ENCODE data around the gene CHST9.

The CHST9 gene

DNA sequence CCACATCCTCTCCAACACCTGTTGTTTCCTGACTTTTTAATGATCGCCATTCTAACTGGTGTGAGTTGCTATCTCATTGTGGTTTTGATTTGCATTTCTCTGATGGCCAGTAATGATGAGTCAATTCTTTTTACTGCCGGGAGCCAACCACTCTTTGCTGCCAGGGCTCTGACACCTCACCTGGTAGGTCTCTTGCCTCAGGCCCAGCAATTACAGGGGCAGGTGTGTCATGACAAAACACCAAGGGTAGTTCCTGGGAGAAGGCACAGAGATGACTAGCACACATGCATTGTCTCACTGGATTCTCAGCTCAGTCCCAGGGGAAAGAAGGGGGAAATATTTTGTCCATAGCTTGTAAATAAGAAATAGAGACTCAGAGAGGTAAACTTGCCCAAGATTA lies 122.3 kb downstream of the CHST9 start:
- no peak overlapping the region for H3K27ac ChIP-seq (ENCODE audit: insufficient read depth, low read length, poor library complexity, severe bottlenecking)
- H3K9me3 ChIP-seq (ENCODE audit: control insufficient read depth, low read length), result no peaks in the 10 kb centered on the region
- H3K4me3 ChIP-seq (ENCODE audit: insufficient read depth, low read depth, low read length, poor library complexity, severe bottlenecking), result no peak overlapping the region
- no peaks in the 10 kb centered on the region for H3K27me3 ChIP-seq (replicated peaks; ENCODE audit: control insufficient read depth, insufficient read depth, low read length, poor library complexity, severe bottlenecking)
- DNase-seq, result no peak
- H3K36me3 ChIP-seq (ENCODE audit: control insufficient read depth, insufficient read depth, low read length), result no peaks in the 10 kb centered on the region
- H3K4me1 ChIP-seq (ENCODE audit: control insufficient read depth, insufficient read depth, low read length, poor library complexity, severe bottlenecking), result no peaks in the 10 kb centered on the region

DNA sequence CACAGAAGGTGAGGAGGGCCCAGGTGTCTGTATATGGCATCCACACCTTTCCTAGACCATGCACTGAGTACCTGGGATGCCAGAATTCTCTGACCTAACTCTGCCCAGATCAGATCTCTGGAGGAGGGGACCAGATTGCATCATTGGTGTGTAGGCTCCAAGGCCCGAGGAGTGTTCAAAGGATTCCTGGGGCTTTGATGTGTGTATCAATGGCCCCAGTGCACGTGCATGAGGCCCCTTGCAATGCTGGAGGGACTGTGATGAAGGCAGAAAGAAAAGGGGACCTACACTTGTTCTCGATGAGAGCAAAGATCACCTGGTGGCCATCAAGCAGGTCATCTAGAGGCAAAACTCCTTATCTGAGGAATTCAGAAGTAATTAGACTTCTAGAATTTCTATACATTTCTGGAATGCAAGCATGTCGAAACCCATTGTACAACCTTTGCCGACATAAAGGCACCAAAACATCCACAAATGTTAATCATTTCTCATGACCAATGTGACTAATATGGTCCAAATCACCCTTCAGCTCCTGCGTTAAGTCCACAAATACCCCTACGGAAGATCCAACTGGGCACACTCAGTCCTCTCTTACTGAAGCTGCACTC lies 123.5 kb downstream of the CHST9 start:
- no peaks in the 10 kb centered on the region for H3K36me3 ChIP-seq (ENCODE audit: control insufficient read depth, insufficient read depth, low read length)
- H3K27ac ChIP-seq (ENCODE audit: insufficient read depth, low read length, poor library complexity, severe bottlenecking), result no peak overlapping the region
- no peak for DNase-seq
- no peaks in the 10 kb centered on the region for H3K4me1 ChIP-seq (ENCODE audit: control insufficient read depth, insufficient read depth, low read length, poor library complexity, severe bottlenecking)
- H3K27me3 ChIP-seq (replicated peaks; ENCODE audit: control insufficient read depth, insufficient read depth, low read length, poor library complexity, severe bottlenecking), result no peaks in the 10 kb centered on the region
- no peaks in the 10 kb centered on the region for H3K9me3 ChIP-seq (ENCODE audit: control insufficient read depth, low read length)
- no peak overlapping the region for H3K4me3 ChIP-seq (ENCODE audit: insufficient read depth, low read depth, low read length, poor library complexity, severe bottlenecking)

DNA sequence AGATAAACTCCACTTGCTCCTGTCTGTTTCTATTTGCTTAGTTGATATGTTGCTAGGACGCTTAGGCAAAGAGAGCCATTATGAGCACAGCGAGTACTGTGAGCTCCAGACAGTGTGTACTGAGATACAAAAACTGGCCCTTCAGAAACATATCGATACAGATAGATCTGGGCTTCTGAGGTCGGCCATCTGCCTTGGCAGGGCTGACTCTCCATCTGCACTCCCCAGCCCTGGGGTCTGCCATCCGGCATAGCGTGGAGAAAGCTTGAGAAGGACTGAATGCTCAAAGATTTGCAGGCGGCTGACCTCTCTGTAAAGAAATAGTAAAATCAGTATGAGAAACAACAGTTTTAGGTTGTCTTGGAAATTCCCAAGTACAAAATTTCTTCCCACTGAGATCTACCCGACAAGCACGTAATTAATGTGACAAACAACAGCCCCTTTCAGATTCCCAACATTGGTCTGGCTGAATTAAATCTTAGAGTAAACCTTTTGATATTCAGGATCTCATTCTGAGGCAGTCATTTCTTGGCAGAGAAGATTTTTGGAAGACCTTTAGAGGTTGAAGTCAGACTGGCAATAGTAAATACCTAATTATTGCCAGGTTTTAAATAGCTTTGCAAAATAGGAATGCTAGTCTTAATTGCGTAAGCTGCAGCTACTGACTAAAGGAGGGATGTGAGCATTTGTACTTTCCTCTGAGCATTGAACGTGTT lies 127.4 kb downstream of the CHST9 start:
- H3K4me1 ChIP-seq (ENCODE audit: control insufficient read depth, insufficient read depth, low read length, poor library complexity, severe bottlenecking), result no peaks in the 10 kb centered on the region
- no peak overlapping the region for H3K4me3 ChIP-seq (ENCODE audit: insufficient read depth, low read depth, low read length, poor library complexity, severe bottlenecking)
- no peaks in the 10 kb centered on the region for H3K27me3 ChIP-seq (replicated peaks; ENCODE audit: control insufficient read depth, insufficient read depth, low read length, poor library complexity, severe bottlenecking)
- H3K27ac ChIP-seq (ENCODE audit: insufficient read depth, low read length, poor library complexity, severe bottlenecking), result no peak overlapping the region
- no peaks in the 10 kb centered on the region for H3K36me3 ChIP-seq (ENCODE audit: control insufficient read depth, insufficient read depth, low read length)
- H3K9me3 ChIP-seq (ENCODE audit: control insufficient read depth, low read length), result no peaks in the 10 kb centered on the region
- no peak for DNase-seq

DNA sequence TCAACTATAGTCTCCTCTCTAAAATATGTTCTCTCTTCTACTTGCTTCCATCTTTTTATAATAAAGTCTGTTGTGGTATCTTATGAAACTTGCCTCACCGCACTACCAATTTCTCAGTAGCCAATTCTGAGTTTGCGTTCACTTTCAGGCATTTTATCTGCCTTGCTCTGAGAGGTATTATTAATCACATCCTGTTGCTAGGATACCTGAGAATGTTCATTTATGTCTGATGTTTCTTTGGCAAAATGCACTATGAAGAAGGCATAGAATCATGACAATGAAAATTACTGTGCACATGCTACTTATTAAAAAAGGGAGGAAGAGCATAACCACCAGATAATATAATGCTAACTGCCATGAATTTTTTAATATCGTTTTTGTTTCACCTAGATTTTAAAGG lies 130.2 kb downstream of the CHST9 start:
- Histone ChIP-seq H3K27me3 (replicated peaks; ENCODE audit: control insufficient read depth, insufficient read depth, low read length, poor library complexity, severe bottlenecking) (no peaks in the 10 kb centered on the region), H3K36me3 (ENCODE audit: control insufficient read depth, insufficient read depth, low read length) (no peaks in the 10 kb centered on the region), H3K27ac (ENCODE audit: insufficient read depth, low read length, poor library complexity, severe bottlenecking) (no peak overlapping the region), H3K9me3 (ENCODE audit: control insufficient read depth, low read length) (no peaks in the 10 kb centered on the region), H3K4me3 (ENCODE audit: insufficient read depth, low read depth, low read length, poor library complexity, severe bottlenecking) (no peak overlapping the region), H3K4me1 (ENCODE audit: control insufficient read depth, insufficient read depth, low read length, poor library complexity, severe bottlenecking) (no peaks in the 10 kb centered on the region)
- no peak for DNase-seq

DNA sequence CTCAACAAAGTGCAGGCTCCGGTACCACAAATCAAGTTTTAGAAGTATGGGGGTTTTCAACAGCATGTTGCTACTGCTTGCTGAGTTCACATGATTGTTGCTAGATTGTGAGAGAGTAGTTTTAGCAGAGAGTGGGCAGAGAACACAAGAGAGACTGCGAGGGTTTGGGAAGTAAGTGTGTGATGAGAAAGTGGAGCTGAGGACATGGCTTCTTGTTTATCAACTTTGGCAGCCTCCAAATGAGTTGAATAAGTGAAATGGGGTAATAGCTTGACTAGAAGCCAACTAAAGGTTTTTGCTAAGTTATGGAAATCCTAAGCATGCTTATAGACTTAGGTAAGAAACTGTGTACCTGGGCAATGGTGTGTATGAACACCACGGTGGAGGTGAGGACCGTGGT lies 135.1 kb downstream of the CHST9 start:
- no peak for DNase-seq
- H3K4me3 ChIP-seq (ENCODE audit: insufficient read depth, low read depth, low read length, poor library complexity, severe bottlenecking), result no peak overlapping the region
- no peaks in the 10 kb centered on the region for H3K4me1 ChIP-seq (ENCODE audit: control insufficient read depth, insufficient read depth, low read length, poor library complexity, severe bottlenecking)
- H3K27me3 ChIP-seq (replicated peaks; ENCODE audit: control insufficient read depth, insufficient read depth, low read length, poor library complexity, severe bottlenecking), result no peaks in the 10 kb centered on the region
- H3K27ac ChIP-seq (ENCODE audit: insufficient read depth, low read length, poor library complexity, severe bottlenecking), result no peak overlapping the region
- no peaks in the 10 kb centered on the region for H3K9me3 ChIP-seq (ENCODE audit: control insufficient read depth, low read length)
- H3K36me3 ChIP-seq (ENCODE audit: control insufficient read depth, insufficient read depth, low read length), result no peaks in the 10 kb centered on the region

DNA sequence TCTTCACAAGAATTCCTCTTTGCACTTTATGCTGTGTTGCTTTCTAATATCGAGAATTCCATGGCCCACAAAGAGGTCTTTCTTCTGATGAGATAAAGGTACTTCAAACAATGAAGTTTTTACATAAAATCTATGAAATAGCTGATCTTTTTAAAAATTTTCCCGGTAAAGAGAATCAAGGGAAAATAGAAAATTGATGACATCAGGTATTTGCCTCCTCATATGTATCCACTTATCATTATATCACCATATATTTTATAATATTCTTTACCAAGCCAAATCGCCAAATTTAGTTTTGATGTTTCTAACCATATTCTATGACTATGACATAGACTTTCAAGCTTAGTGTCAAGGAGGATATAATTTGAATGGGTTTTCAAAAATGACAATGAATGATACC lies 139.8 kb downstream of the CHST9 start:
- no peak for DNase-seq

DNA sequence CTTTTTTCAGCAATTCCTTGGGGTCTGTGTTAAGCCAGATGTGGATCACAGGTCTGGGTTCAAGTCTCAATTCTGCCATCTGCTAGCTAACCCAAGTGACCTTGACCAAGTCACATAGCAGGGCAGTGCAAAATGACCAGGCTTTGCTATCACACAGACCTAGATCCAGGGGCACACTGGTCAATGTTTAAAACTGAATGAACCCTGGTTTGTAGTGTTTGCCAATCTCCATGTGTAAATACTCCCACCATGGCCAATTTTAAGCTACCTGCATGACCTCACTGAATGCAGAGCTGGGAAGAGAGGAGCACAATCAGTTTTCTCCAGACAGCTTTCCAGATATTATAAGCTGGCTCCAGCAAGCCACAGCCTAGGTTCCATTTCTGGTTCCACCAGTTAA lies 142.9 kb downstream of the CHST9 start:
- no peaks in the 10 kb centered on the region for H3K4me1 ChIP-seq (ENCODE audit: control insufficient read depth, insufficient read depth, low read length, poor library complexity, severe bottlenecking)
- H3K27me3 ChIP-seq (replicated peaks; ENCODE audit: control insufficient read depth, insufficient read depth, low read length, poor library complexity, severe bottlenecking), result no peaks in the 10 kb centered on the region
- no peaks in the 10 kb centered on the region for H3K36me3 ChIP-seq (ENCODE audit: control insufficient read depth, insufficient read depth, low read length)
- no peak overlapping the region for H3K27ac ChIP-seq (ENCODE audit: insufficient read depth, low read length, poor library complexity, severe bottlenecking)
- no peak overlapping the region for H3K4me3 ChIP-seq (ENCODE audit: insufficient read depth, low read depth, low read length, poor library complexity, severe bottlenecking)
- DNase-seq, result no peak
- H3K9me3 ChIP-seq (ENCODE audit: control insufficient read depth, low read length), result no peaks in the 10 kb centered on the region

More for the DNA sequence above, 139.8 kb downstream of the CHST9 start:
- no peaks in the 10 kb centered on the region for H3K27me3 ChIP-seq (replicated peaks; ENCODE audit: control insufficient read depth, insufficient read depth, low read length, poor library complexity, severe bottlenecking)
- no peaks in the 10 kb centered on the region for H3K9me3 ChIP-seq (ENCODE audit: control insufficient read depth, low read length)
- no peaks in the 10 kb centered on the region for H3K36me3 ChIP-seq (ENCODE audit: control insufficient read depth, insufficient read depth, low read length)
- H3K4me1 ChIP-seq (ENCODE audit: control insufficient read depth, insufficient read depth, low read length, poor library complexity, severe bottlenecking), result no peaks in the 10 kb centered on the region
- H3K27ac ChIP-seq (ENCODE audit: insufficient read depth, low read length, poor library complexity, severe bottlenecking), result no peak overlapping the region
- H3K4me3 ChIP-seq (ENCODE audit: insufficient read depth, low read depth, low read length, poor library complexity, severe bottlenecking), result no peak overlapping the region

DNA sequence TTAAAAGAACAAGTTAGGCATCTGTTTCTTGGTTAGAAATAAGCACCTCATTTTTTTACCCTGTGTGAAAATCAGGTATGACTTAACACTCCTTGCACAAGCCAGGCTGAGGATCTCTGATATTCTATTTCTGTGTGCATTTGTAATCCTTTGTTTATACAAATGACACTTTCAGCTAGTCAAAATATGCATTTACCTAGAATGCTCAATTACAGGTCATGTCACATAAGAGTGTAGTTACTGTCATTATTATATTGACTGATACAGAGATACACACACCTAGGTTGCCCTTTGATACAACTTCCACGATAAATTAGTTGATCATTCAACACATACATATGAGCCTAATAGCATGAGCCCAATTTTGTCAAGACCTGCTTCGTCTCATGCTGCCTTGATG lies 144.3 kb downstream of the CHST9 start:
- no peaks in the 10 kb centered on the region for H3K4me1 ChIP-seq (ENCODE audit: control insufficient read depth, insufficient read depth, low read length, poor library complexity, severe bottlenecking)

DNA sequence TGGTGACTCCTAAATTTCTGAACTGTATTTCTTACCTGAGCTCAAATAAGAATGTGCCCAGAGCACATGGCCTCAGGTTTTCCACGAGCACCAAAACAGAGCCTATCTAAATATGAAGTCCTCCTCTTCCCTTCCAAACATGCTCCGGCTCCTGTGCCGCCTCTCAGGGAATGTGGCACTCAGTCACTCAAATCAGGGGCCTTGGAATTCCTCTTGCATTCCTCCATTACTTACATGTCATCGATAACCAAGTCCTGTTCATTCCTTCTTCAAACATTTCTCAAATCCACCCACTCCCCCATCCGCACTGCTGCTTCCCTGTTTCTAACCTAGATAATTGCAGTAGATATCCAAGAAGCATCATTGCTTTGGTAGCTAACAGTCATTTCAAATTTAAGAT lies 151.4 kb downstream of the CHST9 start:
- Histone ChIP-seq H3K36me3 (ENCODE audit: control insufficient read depth, insufficient read depth, low read length) (no peaks in the 10 kb centered on the region), H3K27me3 (replicated peaks; ENCODE audit: control insufficient read depth, insufficient read depth, low read length, poor library complexity, severe bottlenecking) (no peaks in the 10 kb centered on the region), H3K27ac (ENCODE audit: insufficient read depth, low read length, poor library complexity, severe bottlenecking) (no peak overlapping the region), H3K4me3 (ENCODE audit: insufficient read depth, low read depth, low read length, poor library complexity, severe bottlenecking) (no peak overlapping the region), H3K4me1 (ENCODE audit: control insufficient read depth, insufficient read depth, low read length, poor library complexity, severe bottlenecking) (no peaks in the 10 kb centered on the region), H3K9me3 (ENCODE audit: control insufficient read depth, low read length) (no peaks in the 10 kb centered on the region)
- DNase-seq, result no peak

More for the DNA sequence above, 144.3 kb downstream of the CHST9 start:
- Histone ChIP-seq H3K27ac (ENCODE audit: insufficient read depth, low read length, poor library complexity, severe bottlenecking) (no peak overlapping the region), H3K27me3 (replicated peaks; ENCODE audit: control insufficient read depth, insufficient read depth, low read length, poor library complexity, severe bottlenecking) (no peaks in the 10 kb centered on the region), H3K36me3 (ENCODE audit: control insufficient read depth, insufficient read depth, low read length) (no peaks in the 10 kb centered on the region), H3K9me3 (ENCODE audit: control insufficient read depth, low read length) (no peaks in the 10 kb centered on the region), H3K4me3 (ENCODE audit: insufficient read depth, low read depth, low read length, poor library complexity, severe bottlenecking) (no peak overlapping the region)
- DNase-seq, result no peak

DNA sequence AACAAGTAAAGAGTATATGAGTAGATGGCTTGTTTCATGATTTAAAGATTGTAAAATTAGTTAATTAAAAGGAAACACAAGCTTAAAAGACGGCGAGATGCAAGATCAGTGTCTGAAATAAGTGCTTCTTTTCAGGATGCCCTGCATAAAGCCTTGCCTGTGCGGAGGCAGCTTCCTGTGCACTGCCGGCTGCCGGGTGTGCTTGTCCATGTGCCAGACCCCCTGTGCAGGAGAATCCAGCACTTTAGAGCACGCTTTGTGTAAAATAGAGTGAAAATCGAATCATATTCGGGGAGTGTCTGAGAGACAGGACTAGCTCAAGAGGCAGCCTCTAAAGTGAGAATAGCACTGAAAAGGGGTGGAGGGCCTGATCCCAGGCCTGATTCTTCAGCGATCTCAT lies 154.7 kb downstream of the CHST9 start:
- Histone ChIP-seq H3K4me3 (ENCODE audit: insufficient read depth, low read depth, low read length, poor library complexity, severe bottlenecking) (no peak overlapping the region), H3K9me3 (ENCODE audit: control insufficient read depth, low read length) (no peaks in the 10 kb centered on the region), H3K36me3 (ENCODE audit: control insufficient read depth, insufficient read depth, low read length) (no peaks in the 10 kb centered on the region), H3K27ac (ENCODE audit: insufficient read depth, low read length, poor library complexity, severe bottlenecking) (no peak overlapping the region), H3K4me1 (ENCODE audit: control insufficient read depth, insufficient read depth, low read length, poor library complexity, severe bottlenecking) (no peaks in the 10 kb centered on the region), H3K27me3 (replicated peaks; ENCODE audit: control insufficient read depth, insufficient read depth, low read length, poor library complexity, severe bottlenecking) (no peaks in the 10 kb centered on the region)
- DNase-seq, result no peak
